ENCODE data around the gene ATG16L1.
"Not testable (repeated sequence)": the region's sequence is repeated elsewhere in the genome, so short reads cannot be mapped to it uniquely, and the experiment has no call there.

Gene ATG16L1

GRCh38 chr2:233314180-233314925 is 62.9 kb downstream of the ATG16L1 start:
- H3K4me3 ChIP-seq (ENCODE audit: low read length) = no peak overlapping the region
- no peak for TF ChIP-seq ZNF274 (IDR thresholded peaks at IDR 0.05; ENCODE audit: low read depth, low read length)

- H3K4me3 ChIP-seq (ENCODE audit: low read length) = no peak overlapping the region
- no peak for TF ChIP-seq ZNF274 (IDR thresholded peaks at IDR 0.05; ENCODE audit: low read depth, low read length)
These were observed 65.9 kb downstream of the ATG16L1 start for GRCh38 chr2:233317196-233317943.

DNA sequence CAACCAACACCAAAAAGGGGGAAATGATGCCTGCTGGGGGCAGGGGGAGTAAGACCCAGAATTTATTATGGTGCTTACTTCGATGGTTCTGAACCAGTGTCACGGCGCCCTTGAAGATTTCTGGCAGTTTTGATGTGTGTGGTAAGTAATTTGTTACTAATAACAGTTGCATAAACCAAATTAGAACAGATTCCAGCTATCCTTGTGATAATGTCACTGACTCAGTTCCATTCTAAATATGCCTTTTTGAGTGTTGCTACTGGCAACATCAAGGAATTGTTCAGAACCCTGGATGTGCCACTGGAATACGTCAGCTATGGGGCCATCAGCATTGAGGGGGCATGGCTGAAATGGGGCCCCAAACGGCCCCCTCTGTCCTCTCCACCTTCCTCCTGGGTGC is 67.8 kb downstream of the ATG16L1 start:
- H3K4me3 ChIP-seq (ENCODE audit: low read length) = no peak overlapping the region
- no peak for TF ChIP-seq ZNF274 (IDR thresholded peaks at IDR 0.05; ENCODE audit: low read depth, low read length)

DNA sequence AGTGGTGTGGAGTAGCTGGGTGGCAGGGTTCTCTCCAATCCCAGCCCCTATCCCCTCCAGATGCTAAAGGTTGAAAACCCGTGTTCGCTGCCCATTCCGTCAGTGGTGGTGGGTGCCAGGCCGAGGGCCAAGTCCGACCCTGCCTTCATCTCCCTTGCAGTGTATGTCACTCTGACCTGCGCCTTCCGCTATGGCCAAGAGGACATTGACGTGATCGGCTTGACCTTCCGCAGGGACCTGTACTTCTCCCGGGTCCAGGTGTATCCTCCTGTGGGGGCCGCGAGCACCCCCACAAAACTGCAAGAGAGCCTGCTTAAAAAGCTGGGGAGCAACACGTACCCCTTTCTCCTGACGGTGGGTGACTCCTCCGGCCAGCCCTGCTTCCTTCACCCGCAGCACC is 69.0 kb downstream of the ATG16L1 start:
- TF ChIP-seq ZNF274 (IDR thresholded peaks at IDR 0.05; ENCODE audit: low read depth, low read length) = no peak
- H3K4me3 ChIP-seq (ENCODE audit: low read length) = no peak overlapping the region

GRCh38 chr2:233321166-233321565 is 69.7 kb downstream of the ATG16L1 start:
- no peak for TF ChIP-seq ZNF274 (IDR thresholded peaks at IDR 0.05; ENCODE audit: low read depth, low read length)
- no peak overlapping the region for H3K4me3 ChIP-seq (ENCODE audit: low read length)

DNA sequence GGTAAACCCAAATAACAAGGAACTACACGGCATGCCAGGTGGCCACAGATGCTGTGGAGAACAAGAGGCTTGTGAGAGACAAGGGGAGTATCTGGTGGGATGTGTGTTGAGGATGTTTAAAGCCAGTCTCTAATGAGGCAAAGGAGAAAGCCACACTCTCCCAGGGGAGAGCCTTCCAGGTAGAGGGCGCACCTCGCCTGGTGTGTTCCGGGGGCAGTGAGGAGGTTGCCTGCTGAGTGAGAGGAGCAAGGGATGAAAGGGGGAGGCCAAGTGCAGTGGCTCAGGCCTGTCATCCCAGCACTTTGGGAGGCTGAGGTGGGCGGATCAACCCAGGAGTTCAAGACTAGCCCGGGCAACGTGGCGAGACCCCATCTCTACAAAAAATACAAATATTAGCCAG is 72.4 kb downstream of the ATG16L1 start:
- no peak overlapping the region for H3K4me3 ChIP-seq (ENCODE audit: low read length)
- TF ChIP-seq ZNF274 (IDR thresholded peaks at IDR 0.05; ENCODE audit: low read depth, low read length) = no peak

DNA sequence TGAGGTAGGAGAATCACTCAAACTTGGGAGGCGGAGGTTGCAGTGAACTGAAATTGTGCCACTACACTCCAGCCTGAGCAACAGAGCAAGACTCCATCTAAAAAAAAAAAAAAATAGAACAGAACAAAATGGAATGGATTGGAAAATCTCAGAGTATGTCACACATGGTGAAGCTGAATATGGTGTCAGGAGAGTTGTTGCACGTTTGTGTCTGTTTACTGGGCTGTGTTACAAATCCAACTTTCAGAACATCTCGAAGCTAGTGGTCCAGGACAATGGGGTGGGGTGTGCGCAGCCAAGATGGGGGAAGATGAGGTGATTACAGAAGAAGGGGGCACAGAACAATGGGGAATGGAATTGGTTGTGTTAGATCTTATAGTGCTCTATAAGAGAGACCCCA is 73.8 kb downstream of the ATG16L1 start:
- no peak for TF ChIP-seq ZNF274 (IDR thresholded peaks at IDR 0.05; ENCODE audit: low read depth, low read length)
- H3K4me3 ChIP-seq (ENCODE audit: low read length) = no peak overlapping the region

GRCh38 chr2:233325814-233326213 is 74.3 kb downstream of the ATG16L1 start:
- H3K4me3 ChIP-seq (ENCODE audit: low read length) = no peak overlapping the region
- no peak for TF ChIP-seq ZNF274 (IDR thresholded peaks at IDR 0.05; ENCODE audit: low read depth, low read length)

DNA sequence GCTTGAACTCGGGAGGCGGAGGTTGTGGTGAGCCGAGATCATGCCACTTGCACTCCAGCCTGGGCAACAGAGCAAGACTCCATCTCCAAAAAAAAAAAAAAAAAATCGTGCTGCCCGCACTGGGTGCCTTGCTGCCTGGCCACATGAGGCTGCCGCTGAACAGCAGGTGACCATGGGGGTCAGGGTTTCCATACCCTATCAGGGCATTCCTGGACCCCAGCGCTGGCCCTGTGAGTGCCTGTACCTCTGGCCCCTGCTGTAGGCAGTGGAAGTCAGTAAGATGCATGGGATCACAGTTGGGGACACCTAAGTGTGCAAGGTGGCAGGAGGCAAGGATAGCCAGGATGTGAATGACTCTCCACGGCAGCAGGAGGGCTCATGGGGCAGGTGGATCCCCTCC is 75.0 kb downstream of the ATG16L1 start:
- H3K4me3 ChIP-seq (ENCODE audit: low read length) = no peak overlapping the region
- TF ChIP-seq ZNF274 (IDR thresholded peaks at IDR 0.05; ENCODE audit: low read depth, low read length) = no peak

DNA sequence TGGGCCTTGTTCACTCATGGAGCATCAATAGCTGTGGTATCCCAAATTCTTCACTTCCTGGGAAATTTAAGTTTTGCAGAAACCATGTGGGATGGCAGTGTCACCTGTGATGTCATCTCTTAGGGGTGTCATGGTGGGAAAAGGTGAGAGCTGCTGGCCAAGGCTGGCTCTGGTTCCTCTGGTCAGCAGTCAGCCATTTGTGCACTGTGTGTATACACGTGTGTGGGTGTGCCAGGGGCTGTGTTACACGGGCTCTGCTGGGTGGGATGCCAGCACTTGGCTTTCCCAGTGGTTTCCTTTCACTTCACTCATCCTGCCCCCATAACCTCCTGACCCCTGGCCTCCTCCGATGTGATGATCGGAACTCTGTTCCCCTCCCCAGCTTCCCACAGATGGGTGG is 77.4 kb downstream of the ATG16L1 start:
- H3K4me3 ChIP-seq (ENCODE audit: low read length) = no peak overlapping the region
- TF ChIP-seq ZNF274 (IDR thresholded peaks at IDR 0.05; ENCODE audit: low read depth, low read length) = no peak

- H3K4me3 ChIP-seq (ENCODE audit: low read length) = no peak overlapping the region
- no peak for TF ChIP-seq ZNF274 (IDR thresholded peaks at IDR 0.05; ENCODE audit: low read depth, low read length)
These were observed 78.1 kb downstream of the ATG16L1 start for GRCh38 chr2:233329489-233330135.

- H3K4me3 ChIP-seq (ENCODE audit: low read length) = no peak overlapping the region
- TF ChIP-seq ZNF274 (IDR thresholded peaks at IDR 0.05; ENCODE audit: low read depth, low read length) = no peak
These were observed 80.1 kb downstream of the ATG16L1 start for GRCh38 chr2:233331536-233331935.

- H3K4me3 ChIP-seq (ENCODE audit: low read length) = no peak overlapping the region
- TF ChIP-seq ZNF274 (IDR thresholded peaks at IDR 0.05; ENCODE audit: low read depth, low read length) = no peak
These were observed 80.7 kb downstream of the ATG16L1 start for GRCh38 chr2:233332125-233332524.

- TF ChIP-seq ZNF274 (IDR thresholded peaks at IDR 0.05; ENCODE audit: low read depth, low read length) = no peak
- no peak overlapping the region for H3K4me3 ChIP-seq (ENCODE audit: low read length)
These were observed 83.4 kb downstream of the ATG16L1 start for GRCh38 chr2:233334915-233335314.

- H3K4me3 ChIP-seq (ENCODE audit: low read length) = not testable (repeated sequence)
These were observed 84.6 kb downstream of the ATG16L1 start for GRCh38 chr2:233336091-233336490.

Data from GM08714 (cell line).